Measurements from ENCODE around the gene PAIP2. TPM values are rescaled to one million over a fixed set of nuclear protein-coding genes. Genes with fewer than 3 reads are reported as not detected.
A peak's percentile ranks its signal among the peaks of the same experiment; 100 is the strongest.

Gene PAIP2
- total RNA-seq, 1 experiment from 2014 or later, result 73.6 TPM

- no peaks in the 10 kb centered on the region; the same call in 1 of the 2 replicates for H3K36me3 ChIP-seq (ENCODE audit: control insufficient read depth, insufficient read depth, low read length)
- no peaks in the 10 kb centered on the region for H3K9me3 Mint-ChIP-seq (ENCODE audit: unreplicated experiment)
- peaks cover 19% of the 10 kb centered on the region for H3K36me3 Mint-ChIP-seq (ENCODE audit: insufficient read depth, unreplicated experiment)
- CTCF ChIA-PET, result interaction anchor here (0.6 kb wide), 1 partner anchor 425 kb away, joined by 3 read pairs; no protein-coding TSS in a partner anchor
- H3K4me1 ChIP-seq, result 0 out of 2 replicates have a peak, but pooled peaks cover 4% of the 10 kb centered on the region
- BruUV-seq (replicated peaks), result no TSS peak
- POLR2A ChIA-PET, result no interaction called here
- H3K4me1 Mint-ChIP-seq (ENCODE audit: low read depth, unreplicated experiment), result peaks cover 13% of the 10 kb centered on the region
- peak overlapping the region; percentile 90 for H3K4me3 Mint-ChIP-seq (ENCODE audit: unreplicated experiment)
- intact Hi-C loops (cut with micrococcal nuclease; ENCODE audit: unreplicated experiment), result loop anchor here (1.0 kb wide), 1 partner anchor 9 kb away; no protein-coding TSS in a partner anchor
- no peaks in the 10 kb centered on the region for H3K9me3 ChIP-seq
- H3K27me3 ChIP-seq (replicated peaks; ENCODE audit: control insufficient read depth, insufficient read depth, low read length), result no peaks in the 10 kb centered on the region
- peak; percentile 44 to 52 for TF ChIP-seq CTCF (IDR thresholded peaks at IDR 0.05; ENCODE audit: insufficient read depth in 1 of 2, low read depth in 1 of 2, low read length in 1 of 2, severe bottlenecking in 1 of 2, unreplicated experiment in 1 of 2)
- H3K4me3 ChIP-seq (ENCODE audit: low read depth, low read length), result no peak overlapping the region; the same call in 1 of the 2 replicates
- H3K27me3 Mint-ChIP-seq (ENCODE audit: insufficient read depth, unreplicated experiment), result no peaks in the 10 kb centered on the region
- peak overlapping the region; percentile 97 for H3K27ac Mint-ChIP-seq (ENCODE audit: unreplicated experiment)
- DNase-seq, result peak in 1 of 2 experiments; percentile 52
Measured at GRCh38 chr5:139402561-139403158, 61.0 kb downstream of the PAIP2 start.

- no peaks in the 10 kb centered on the region for H3K27me3 Mint-ChIP-seq (ENCODE audit: insufficient read depth, unreplicated experiment)
- CTCF ChIA-PET, result interaction anchor here (0.6 to 1.3 kb wide), 3 partner anchors 9 to 17 kb away, joined by 3 to 7 read pairs (median 5); no protein-coding TSS in a partner anchor
- no peak for TF ChIP-seq CTCF (IDR thresholded peaks at IDR 0.05; ENCODE audit: insufficient read depth in 1 of 2, low read depth in 1 of 2, low read length in 1 of 2, severe bottlenecking in 1 of 2, unreplicated experiment in 1 of 2)
- 0 out of 2 replicates have a peak, but pooled peaks cover 4% of the 10 kb centered on the region for H3K4me1 ChIP-seq
- peak overlapping the region; percentile 57 for H3K4me3 ChIP-seq (ENCODE audit: low read depth, low read length)
- H3K36me3 ChIP-seq (ENCODE audit: control insufficient read depth, insufficient read depth, low read length), result no peaks in the 10 kb centered on the region
- peak overlapping the region; percentile 90 for H3K4me3 Mint-ChIP-seq (ENCODE audit: unreplicated experiment)
- DNase-seq, result no peak
- H3K27me3 ChIP-seq (replicated peaks; ENCODE audit: control insufficient read depth, insufficient read depth, low read length), result no peaks in the 10 kb centered on the region
- POLR2A ChIA-PET, result interaction anchor here (0.7 to 1.3 kb wide), 4 partner anchors 10 to 249 kb away, joined by 3 to 4 read pairs (median 3); partner anchors contain the start of gene DNAJC18
- peaks cover 13% of the 10 kb centered on the region for H3K4me1 Mint-ChIP-seq (ENCODE audit: low read depth, unreplicated experiment)
- peaks cover 19% of the 10 kb centered on the region for H3K36me3 Mint-ChIP-seq (ENCODE audit: insufficient read depth, unreplicated experiment)
- intact Hi-C loops (cut with micrococcal nuclease; ENCODE audit: unreplicated experiment), result loop anchor here (1.0 kb wide), 1 partner anchor 10 kb away; no protein-coding TSS in a partner anchor
- H3K9me3 ChIP-seq, result no peaks in the 10 kb centered on the region
- no peaks in the 10 kb centered on the region for H3K9me3 Mint-ChIP-seq (ENCODE audit: unreplicated experiment)
- peak overlapping the region; percentile 97 for H3K27ac Mint-ChIP-seq (ENCODE audit: unreplicated experiment)
- TSS peak; percentile 91 for BruUV-seq (replicated peaks)
Measured at GRCh38 chr5:139403418-139403786, 61.7 kb downstream of the PAIP2 start.

GRCh38 chr5:139403787-139404483 lies 62.3 kb downstream of the PAIP2 start, which contains the start of gene SPATA24:
Gene SPATA24 (minus strand): TSS chr5:139404089. CDS start chr5:139404060, 29 bp downstream.
- Mint-ChIP-seq H3K4me3 (ENCODE audit: unreplicated experiment) (peak within 1 kb of the TSS; percentile 90), H3K27ac (ENCODE audit: unreplicated experiment) (peak within 1 kb of the TSS; percentile 97), H3K9me3 (ENCODE audit: unreplicated experiment) (no peaks in the 10 kb centered on the region), H3K36me3 (ENCODE audit: insufficient read depth, unreplicated experiment) (peaks cover 19% of the 10 kb centered on the region), H3K4me1 (ENCODE audit: low read depth, unreplicated experiment) (peaks cover 13% of the 10 kb centered on the region), H3K27me3 (ENCODE audit: insufficient read depth, unreplicated experiment) (no peaks in the 10 kb centered on the region)
- Histone ChIP-seq H3K9me3 (no peaks in the 10 kb centered on the region), H3K4me3 (ENCODE audit: low read depth, low read length) (peak within 1 kb of the TSS; percentile 57), H3K27me3 (replicated peaks; ENCODE audit: control insufficient read depth, insufficient read depth, low read length) (no peaks in the 10 kb centered on the region), H3K4me1 (0 out of 2 replicates have a peak, but pooled peaks cover 4% of the 10 kb centered on the region), H3K36me3 (ENCODE audit: control insufficient read depth, insufficient read depth, low read length) (no peaks in the 10 kb centered on the region)
- POLR2A ChIA-PET, result interaction anchor here (0.6 to 1.3 kb wide), 6 partner anchors 10 to 1651 kb away, joined by 3 to 10 read pairs (median 3); partner anchors contain the start of genes DNAJC18 and MATR3
- DNase-seq, result peak; percentile 97
- intact Hi-C loops (cut with micrococcal nuclease; ENCODE audit: unreplicated experiment), result loop anchor here (1.0 kb wide), 4 partner anchors 11 to 206 kb away; partner anchors contain the start of genes DNAJC18, SIL1 and UBE2D2
- BruUV-seq (replicated peaks), result no TSS peak
- CTCF ChIA-PET, result interaction anchor here (0.6 to 1.3 kb wide), 4 partner anchors 8 to 19 kb away, joined by 3 to 7 read pairs (median 4); no protein-coding TSS in a partner anchor
- no peak for TF ChIP-seq CTCF (IDR thresholded peaks at IDR 0.05; ENCODE audit: insufficient read depth in 1 of 2, low read depth in 1 of 2, low read length in 1 of 2, severe bottlenecking in 1 of 2, unreplicated experiment in 1 of 2)
